Breast epithelium (tissue), 4 donors: ENCODE data around the gene GPATCH4. TPM values are rescaled to one million over a fixed set of nuclear protein-coding genes. Genes with fewer than 3 reads are reported as not detected.
A peak's percentile ranks its signal among the peaks of the same experiment; 100 is the strongest.

Experiments
- DNase-seq, 2 donors: peaks; one replicate each; pipeline ENCODE4 v3.0.0-alpha.2; 2019; ENCODE audit warnings: low spot score in 2 of 2
- H3K27ac ChIP-seq, 2 donors: fragments of 200-600 bp; sonication (generic) in 1 of 2; one replicate each; pipeline ENCODE4 v1.5.1; 2016 to 2019; ENCODE audit warnings: mild to moderate bottlenecking in 1 of 2
- H3K27me3 ChIP-seq, 2 donors: fragments of 200-600 bp; sonication (generic) in 1 of 2; one replicate each; pipeline versions ENCODE4 v1.5.1 to v1.6.0; 2017 to 2019; ENCODE audit warnings: control low read depth in 1 of 2, mild to moderate bottlenecking in 1 of 2
- H3K36me3 ChIP-seq: fragments of 200-600 bp; one replicate; pipeline ENCODE4 v1.5.1; 2019
- H3K4me1 ChIP-seq, 2 donors: fragments of 200-600 bp; sonication (generic); one replicate each; pipeline ENCODE4 v1.5.1; 2016 to 2019; ENCODE audit warnings: control low read depth in 1 of 2
- H3K4me3 ChIP-seq, 3 donors: fragments of 200-600 bp; sonication (generic); 1 replicate in 2 of 3; 2 replicates in 1 of 3; pipeline ENCODE4 v1.5.1; 2016 to 2019; ENCODE audit warnings: mild to moderate bottlenecking in 3 of 3, moderate library complexity in 2 of 3
- H3K9me3 ChIP-seq, 2 donors: fragments of 200-600 bp; sonication (generic) in 1 of 2; one replicate each; pipeline ENCODE4 v1.5.1; 2016 to 2019; ENCODE audit warnings: control low read depth in 1 of 2
- CTCF ChIP-seq, 3 donors: fragments of 450-650 bp; IDR thresholded peaks; one replicate each; pipeline ENCODE4 v1.5.1; 2016 to 2017; ENCODE audit warnings: antibody characterized with exemption in 3 of 3, mild to moderate bottlenecking in 3 of 3, moderate library complexity in 3 of 3
- POLR2A ChIP-seq: fragments of 450-650 bp; IDR thresholded peaks from one replicate; pipeline ENCODE4 v1.6.1; 2016; ENCODE audit warnings: antibody characterized with exemption, mild to moderate bottlenecking, moderate library complexity
- POLR2AphosphoS5 ChIP-seq, 3 donors: sonication (generic); formaldehyde crosslinking; IDR thresholded peaks; one replicate each; pipeline ENCODE4 v1.6.1; 2017; ENCODE audit warnings: antibody characterized with exemption in 3 of 3
- intact Hi-C: fragments of 100-400 bp; cut with DNase I; formaldehyde crosslinking; loops from one replicate; pipeline ENCODE4 v1.15.1; 2023; ENCODE audit warnings: low total_unique reads
- total RNA-seq, 3 donors: library from RNA; depleted of rRNA; stranded (reverse); fragments of >200 nt; gene quantifications; one replicate each; pipeline ENCODE4 v1.1.0, GENCODE V29; 2016

Gene GPATCH4
- total RNA-seq, 3 donors from 2014 or later: 20.2 to 31.1 (median 23.7) TPM

DNA sequence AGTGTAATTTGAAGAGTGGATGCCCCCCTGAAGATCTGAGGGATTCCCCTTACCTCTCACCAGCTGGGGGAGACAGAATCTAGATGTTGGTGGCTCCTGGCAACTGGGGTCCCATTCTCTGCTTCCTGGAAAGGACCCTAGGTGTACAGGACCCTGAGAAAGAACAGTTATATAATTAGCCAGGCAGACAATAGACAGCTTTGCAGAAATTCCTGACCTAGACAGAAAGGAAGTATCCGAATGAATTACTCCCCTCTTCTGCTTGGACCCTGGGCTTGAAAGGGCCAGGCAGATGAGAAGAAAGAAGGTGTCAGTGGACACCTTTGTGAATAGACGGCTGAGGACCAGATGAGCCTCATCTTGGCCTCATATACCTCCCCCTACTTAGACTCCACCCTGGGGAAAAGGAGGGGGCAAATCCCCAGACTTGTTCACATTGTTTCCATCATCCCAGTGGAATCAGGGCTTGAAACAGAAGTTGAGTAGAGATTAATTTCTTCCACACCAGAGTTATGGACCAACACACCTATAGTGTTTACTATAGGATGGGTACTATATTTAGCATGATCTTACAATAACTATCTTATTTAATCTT lies 27.1 kb downstream of the GPATCH4 start:
- Histone ChIP-seq H3K9me3 (no peaks in the 10 kb centered on the region), H3K27me3 (peaks cover 0 to 6% of the 10 kb centered on the region in 2 donors), H3K4me1 (no peaks in the 10 kb centered on the region), H3K27ac (no peak overlapping the region), H3K36me3 (no peaks in the 10 kb centered on the region), H3K4me3 (no peak overlapping the region)
- no peak for TF ChIP-seq POLR2AphosphoS5 (IDR thresholded peaks at IDR 0.05)
- no peak for TF ChIP-seq CTCF (IDR thresholded peaks at IDR 0.05)
- TF ChIP-seq POLR2A: no peak
- DNase-seq: no peak
- intact Hi-C loops: no loop called here

DNA sequence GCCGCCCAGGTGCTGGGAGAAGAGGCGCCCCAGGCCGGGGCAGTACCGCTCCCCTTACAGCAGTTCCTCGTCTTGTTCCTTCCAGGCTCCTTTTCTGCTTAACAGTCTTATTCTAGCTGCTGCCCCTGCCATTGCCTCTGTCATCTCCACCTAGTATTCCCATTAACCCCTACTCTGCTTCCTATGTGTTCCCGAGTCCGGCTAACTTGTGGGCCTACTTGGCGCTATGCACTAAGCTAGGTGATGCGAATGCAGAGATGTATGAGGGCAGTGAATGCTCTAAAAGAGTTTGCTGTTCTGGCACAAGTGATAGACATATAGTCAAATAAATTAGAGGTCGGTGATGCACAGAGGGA lies 28.6 kb downstream of the GPATCH4 start:
- Histone ChIP-seq H3K4me3 (peak overlapping the region; percentile 34 to 63 (median 50)), H3K27ac (no peak overlapping the region), H3K4me1 (no peaks in the 10 kb centered on the region), H3K36me3 (no peaks in the 10 kb centered on the region), H3K27me3 (peaks cover 0 to 6% of the 10 kb centered on the region in 2 donors), H3K9me3 (no peaks in the 10 kb centered on the region)
- intact Hi-C loops: no loop called here
- TF ChIP-seq POLR2AphosphoS5 (IDR thresholded peaks at IDR 0.05) (no peak), CTCF (IDR thresholded peaks at IDR 0.05) (no peak), POLR2A (no peak)
- DNase-seq: no peak

- Histone ChIP-seq H3K27me3 (peaks cover 0 to 6% of the 10 kb centered on the region in 2 donors), H3K4me3 (peak within 1 kb of the TSS; percentile 34 to 63 (median 50)), H3K27ac (no peak within 1 kb of the TSS), H3K4me1 (no peaks in the 10 kb centered on the region), H3K36me3 (no peaks in the 10 kb centered on the region), H3K9me3 (no peaks in the 10 kb centered on the region)
- DNase-seq: peak; percentile 77 to 84
- TF ChIP-seq POLR2AphosphoS5 (IDR thresholded peaks at IDR 0.05) (peak; percentile 53 to 84 (median 62)), POLR2A (no peak), CTCF (IDR thresholded peaks at IDR 0.05) (no peak)
- intact Hi-C loops: no loop called here
Measured at GRCh38 chr1:156571919-156572662, 29.2 kb downstream of the GPATCH4 start, which contains the start of gene IQGAP3. TSS of gene IQGAP3 (minus strand) at chr1:156572565. CDS start at chr1:156572529, 36 bp downstream.

DNA sequence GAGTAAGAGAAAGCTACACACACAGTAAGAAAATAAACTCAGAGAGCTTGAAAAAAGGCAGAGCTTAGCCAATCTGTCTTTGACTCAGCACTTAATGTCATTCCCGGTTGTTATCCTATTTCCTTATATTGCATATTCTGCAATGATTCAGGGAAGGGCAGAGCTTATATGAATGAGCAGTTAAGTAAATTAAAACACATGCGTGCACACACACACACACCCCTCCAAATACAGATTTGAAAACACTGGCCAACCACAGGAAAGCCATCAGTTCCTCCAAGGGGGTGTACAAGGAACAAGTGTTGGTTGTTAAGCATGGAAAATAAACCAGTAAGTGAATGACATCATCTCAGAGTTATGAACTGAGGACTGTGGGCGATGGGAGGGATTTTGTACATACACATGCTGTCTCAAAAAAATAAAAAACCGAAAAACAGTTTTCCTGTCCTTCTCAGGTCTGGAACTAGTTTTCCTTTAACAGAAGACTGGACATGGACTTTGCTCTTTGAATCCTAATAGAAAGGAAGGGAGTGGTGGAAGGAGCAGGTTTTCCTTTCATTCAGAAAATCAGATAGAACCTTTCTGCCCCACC lies 29.9 kb downstream of the GPATCH4 start:
- no peaks in the 10 kb centered on the region for H3K36me3 ChIP-seq
- TF ChIP-seq CTCF (IDR thresholded peaks at IDR 0.05): no peak
- no peak for TF ChIP-seq POLR2AphosphoS5 (IDR thresholded peaks at IDR 0.05)
- no peak for TF ChIP-seq POLR2A
- peaks cover 0 to 6% of the 10 kb centered on the region in 2 donors for H3K27me3 ChIP-seq
- no peaks in the 10 kb centered on the region for H3K9me3 ChIP-seq
- DNase-seq: no peak
- H3K4me1 ChIP-seq: no peaks in the 10 kb centered on the region
- no peak overlapping the region for H3K27ac ChIP-seq
- intact Hi-C loops: no loop called here
- H3K4me3 ChIP-seq: no peak overlapping the region

DNA sequence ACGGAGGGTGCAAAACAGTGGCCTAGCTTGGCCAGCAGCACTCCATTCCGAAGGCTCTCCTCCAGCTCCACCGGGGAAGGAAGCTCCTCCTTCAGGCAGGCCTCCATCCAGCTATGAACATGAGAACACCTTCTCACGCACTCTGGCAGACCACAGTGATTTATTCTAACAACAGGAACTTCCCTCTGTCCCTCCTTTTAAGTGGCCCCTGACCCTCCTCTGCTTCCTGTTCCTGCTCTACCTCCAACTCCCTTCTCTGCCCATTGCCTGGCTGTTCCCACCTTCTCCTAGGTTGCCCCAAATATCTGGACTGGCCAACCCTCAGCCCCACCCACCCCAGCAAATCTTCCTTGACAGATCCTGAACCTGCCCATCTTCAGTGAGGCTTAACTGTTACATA lies 34.8 kb downstream of the GPATCH4 start:
- DNase-seq: no peak

More for the DNA sequence above, 34.8 kb downstream of the GPATCH4 start:
- Histone ChIP-seq H3K27me3 (peaks cover 0 to 1% of the 10 kb centered on the region in 2 donors), H3K9me3 (no peaks in the 10 kb centered on the region), H3K36me3 (no peaks in the 10 kb centered on the region), H3K27ac (no peak overlapping the region), H3K4me1 (no peaks in the 10 kb centered on the region), H3K4me3 (no peak overlapping the region)
- no peak for TF ChIP-seq POLR2A
- intact Hi-C loops: no loop called here
